Stimulated activated CD4-positive, alpha-beta T cell treated with anti-CD3 and anti-CD28 coated beads, Interleukin-4, amount 100 ng/mL, for 24 hours (primary cell): Measurements from ENCODE around the gene DLG3.
"Not testable (repeated sequence)": the region's sequence is repeated elsewhere in the genome, so short reads cannot be mapped to it uniquely, and the experiment has no call there.

ENCODE experiments used
- DNase-seq: peaks from one replicate; pipeline ENCODE4 v3.0.0-alpha.2; 2020

The DLG3 gene

GRCh38 chrX:70444326-70444945 is at the start of gene DLG3:
DLG3 (plus strand) TSS chrX:70444835; CDS start chrX:70445202, 367 bp downstream.
- no peak for DNase-seq

- DNase-seq = no peak
These were observed 45.7 kb upstream of the DLG3 start for GRCh38 chrX:70398899-70399298.

GRCh38 chrX:70400181-70400580 is 44.5 kb upstream of the DLG3 start:
- DNase-seq = not testable (repeated sequence)

GRCh38 chrX:70402721-70403120 is 41.9 kb upstream of the DLG3 start:
- no peak for DNase-seq

GRCh38 chrX:70405003-70405402 is 39.6 kb upstream of the DLG3 start:
- DNase-seq = no peak

- no peak for DNase-seq
These were observed 33.7 kb upstream of the DLG3 start for GRCh38 chrX:70410921-70411320.

GRCh38 chrX:70411475-70411874 is 33.2 kb upstream of the DLG3 start:
- no peak for DNase-seq

- DNase-seq = no peak
These were observed 23.0 kb upstream of the DLG3 start for GRCh38 chrX:70421618-70422017.

- DNase-seq = no peak
These were observed 21.7 kb upstream of the DLG3 start, which contains the start of gene GDPD2 for GRCh38 chrX:70422851-70423341. GDPD2 (plus strand) TSS chrX:70423314; CDS start chrX:70424985, 1,671 bp downstream.

- DNase-seq = no peak
These were observed 20.5 kb upstream of the DLG3 start for GRCh38 chrX:70423936-70424675.

- DNase-seq = no peak
These were observed 19.8 kb upstream of the DLG3 start for GRCh38 chrX:70424801-70425200.

GRCh38 chrX:70426286-70427278 is 18.1 kb upstream of the DLG3 start:
- DNase-seq = no peak

- no peak for DNase-seq
These were observed 17.3 kb upstream of the DLG3 start for GRCh38 chrX:70427365-70427764.

GRCh38 chrX:70429759-70430158 is 14.9 kb upstream of the DLG3 start:
- DNase-seq = no peak

GRCh38 chrX:70432936-70433847 is 11.4 kb upstream of the DLG3 start:
- no peak for DNase-seq

GRCh38 chrX:70433848-70434351 is 10.7 kb upstream of the DLG3 start:
- peak; percentile 72 for DNase-seq

- peak; percentile 71 for DNase-seq
These were observed 10.2 kb upstream of the DLG3 start for GRCh38 chrX:70434352-70434866.

GRCh38 chrX:70434914-70435586 is 9.6 kb upstream of the DLG3 start:
- no peak for DNase-seq

GRCh38 chrX:70436343-70436742 is 8.3 kb upstream of the DLG3 start:
- DNase-seq = no peak

- no peak for DNase-seq
These were observed 7.6 kb upstream of the DLG3 start for GRCh38 chrX:70437011-70437410.
